SK-N-SH treated with all-trans-retinoic acid at 6 μM for 48 hours (cell line): ENCODE results near the gene THEMIS.

ENCODE experiments used
- ATAC-seq: fragments of 200-7000 bp; cut with Tn5 transposase; 3 replicates; pipeline ENCODE4 v1.9.1; 2020; ENCODE audit warnings: mild to moderate bottlenecking, moderate library complexity
- ARNTL ChIP-seq: fragments of 450-650 bp; formaldehyde crosslinking; IDR thresholded peaks from 2 replicates; pipeline ENCODE4 v1.5.0; 2020; ENCODE audit warnings: low read depth, mild to moderate bottlenecking, moderate library complexity, borderline replicate concordance
- BACH2 ChIP-seq: fragments of 250-450 bp; sonication (Bioruptor Pico); IDR thresholded peaks from 2 replicates; pipeline ENCODE4 v1.9.0; 2021; ENCODE audit warnings: mild to moderate bottlenecking, borderline replicate concordance
- CREB5 ChIP-seq: fragments of 250-450 bp; sonication (Bioruptor Pico); IDR thresholded peaks from 2 replicates; pipeline ENCODE4 v1.5.1; 2020; ENCODE audit warnings: low read depth, mild to moderate bottlenecking, moderate library complexity
- CSDC2 ChIP-seq: fragments of 250-450 bp; sonication (Bioruptor Pico); IDR thresholded peaks from 2 replicates; pipeline ENCODE4 v1.5.0; 2020; ENCODE audit warnings: mild to moderate bottlenecking, moderate library complexity
- ESRRG ChIP-seq: fragments of 250-450 bp; sonication (Bioruptor Pico); IDR thresholded peaks from 2 replicates; pipeline ENCODE4 v1.6.1; 2021; ENCODE audit warnings: mild to moderate bottlenecking
- GLIS3 ChIP-seq: fragments of 250-450 bp; sonication (Bioruptor Pico); IDR thresholded peaks from 2 replicates; pipeline ENCODE4 v1.5.0; 2020; ENCODE audit warnings: mild to moderate bottlenecking, moderate library complexity
- ISL1 ChIP-seq: fragments of 250-450 bp; sonication (Bioruptor Pico); IDR thresholded peaks from 2 replicates; pipeline ENCODE4 v2.1.2; 2022; ENCODE audit warnings: mild to moderate bottlenecking, moderate library complexity
- OSR1 ChIP-seq: fragments of 250-450 bp; sonication (Bioruptor Pico); IDR thresholded peaks from 2 replicates; pipeline ENCODE4 v1.8.0; 2022; ENCODE audit warnings: moderate library complexity, mild to moderate bottlenecking, inconsistent platforms
- PATZ1 ChIP-seq: fragments of 250-450 bp; sonication (Bioruptor Pico); IDR thresholded peaks from 2 replicates; pipeline ENCODE4 v1.8.0; 2020; ENCODE audit warnings: mild to moderate bottlenecking, moderate library complexity, borderline replicate concordance
- POU6F1 ChIP-seq: fragments of 250-450 bp; sonication (Bioruptor Pico); IDR thresholded peaks from 2 replicates; pipeline ENCODE4 v1.8.0; 2021; ENCODE audit warnings: low read depth, mild to moderate bottlenecking, moderate library complexity, borderline replicate concordance
- PPARA ChIP-seq: fragments of 250-450 bp; sonication (Bioruptor Pico); IDR thresholded peaks from 2 replicates; pipeline ENCODE4 v1.5.0; 2020; ENCODE audit warnings: mild to moderate bottlenecking, borderline replicate concordance
- RARB ChIP-seq: fragments of 250-450 bp; sonication (Bioruptor Pico); IDR thresholded peaks from 2 replicates; pipeline ENCODE4 v1.8.0; 2021; ENCODE audit warnings: mild to moderate bottlenecking, moderate library complexity
- SNAI2 ChIP-seq: fragments of 250-450 bp; sonication (Bioruptor Pico); IDR thresholded peaks from 2 replicates; pipeline ENCODE4 v1.5.0; 2020; ENCODE audit warnings: mild to moderate bottlenecking, moderate library complexity
- TCF4 ChIP-seq: fragments of 250-450 bp; sonication (Bioruptor Pico); IDR thresholded peaks from 2 replicates; pipeline ENCODE4 v1.8.0; 2021; ENCODE audit warnings: mild to moderate bottlenecking, moderate library complexity, borderline replicate concordance
- TSHZ2 ChIP-seq: fragments of 250-450 bp; sonication (Bioruptor Pico); IDR thresholded peaks from 2 replicates; pipeline ENCODE4 v1.5.0; 2020; ENCODE audit warnings: mild to moderate bottlenecking, moderate library complexity
- ZC3H10 ChIP-seq: fragments of 250-450 bp; sonication (Bioruptor Pico); IDR thresholded peaks from 2 replicates; pipeline ENCODE4 v1.5.1; 2021; ENCODE audit warnings: mild to moderate bottlenecking, moderate library complexity
- ZFP30 ChIP-seq: fragments of 450-650 bp; formaldehyde crosslinking; IDR thresholded peaks from 2 replicates; pipeline ENCODE4 v1.5.0; 2022; ENCODE audit warnings: mild to moderate bottlenecking, moderate library complexity
- ZNF565 ChIP-seq: fragments of 450-650 bp; formaldehyde crosslinking; conservative IDR thresholded peaks from 2 replicates; pipeline ENCODE4 v1.5.0; 2020; ENCODE audit warnings: low read depth, mild to moderate bottlenecking, moderate library complexity
- ZNF70 ChIP-seq: fragments of 450-650 bp; formaldehyde crosslinking; IDR thresholded peaks from 2 replicates; pipeline ENCODE4 v1.5.0; 2020; ENCODE audit warnings: mild to moderate bottlenecking, moderate library complexity
- ZNF8 ChIP-seq: fragments of 450-650 bp; formaldehyde crosslinking; IDR thresholded peaks from 2 replicates; pipeline ENCODE4 v1.5.0; 2020; ENCODE audit warnings: mild to moderate bottlenecking, moderate library complexity
- TF ChIP-seq, protein P1 (sequence below): fragments of 250-450 bp; sonication (Bioruptor Pico); IDR thresholded peaks from 2 replicates; pipeline ENCODE4 v1.5.1; 2021; ENCODE audit warnings: mild to moderate bottlenecking, moderate library complexity

Gene THEMIS

DNA sequence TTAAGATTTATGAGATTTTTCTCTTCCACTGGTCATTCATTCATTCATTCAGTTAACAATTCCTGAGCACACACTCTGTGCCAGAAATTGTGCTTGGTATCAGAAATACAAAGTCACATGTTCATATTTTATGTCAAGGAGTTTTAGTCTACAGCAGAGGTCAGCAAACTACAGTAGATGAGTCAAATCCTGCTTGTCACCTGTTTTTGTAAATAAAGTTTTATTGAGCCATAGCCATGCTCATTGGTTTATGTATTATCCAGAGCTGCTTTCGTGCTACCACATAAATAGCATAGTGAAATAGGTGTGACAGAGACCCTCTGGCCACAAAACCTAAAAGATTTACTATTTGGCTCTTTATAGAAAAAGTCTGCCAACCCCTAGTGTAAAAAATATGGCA, 46.8 kb downstream of the THEMIS start:
- ATAC-seq, result no peak

GRCh38 chr6:127851197-127851596, 49.7 kb downstream of the THEMIS start:
- ATAC-seq, result no peak
- no peak for TF ChIP-seq PATZ1 (CRISPR knock-in tag)
- TF ChIP-seq ZNF70 (CRISPR knock-in tag), result no peak
- TF ChIP-seq ESRRG (CRISPR knock-in tag), result no peak
- no peak for TF ChIP-seq RARB (CRISPR knock-in tag)
- TF ChIP-seq BACH2 (CRISPR knock-in tag), result no peak
- no peak for TF ChIP-seq ISL1 (CRISPR knock-in tag)
- no peak for TF ChIP-seq TCF4
- TF ChIP-seq SNAI2 (CRISPR knock-in tag), result no peak
- no peak for TF ChIP-seq ZFP30
- TF ChIP-seq, protein P1, sequence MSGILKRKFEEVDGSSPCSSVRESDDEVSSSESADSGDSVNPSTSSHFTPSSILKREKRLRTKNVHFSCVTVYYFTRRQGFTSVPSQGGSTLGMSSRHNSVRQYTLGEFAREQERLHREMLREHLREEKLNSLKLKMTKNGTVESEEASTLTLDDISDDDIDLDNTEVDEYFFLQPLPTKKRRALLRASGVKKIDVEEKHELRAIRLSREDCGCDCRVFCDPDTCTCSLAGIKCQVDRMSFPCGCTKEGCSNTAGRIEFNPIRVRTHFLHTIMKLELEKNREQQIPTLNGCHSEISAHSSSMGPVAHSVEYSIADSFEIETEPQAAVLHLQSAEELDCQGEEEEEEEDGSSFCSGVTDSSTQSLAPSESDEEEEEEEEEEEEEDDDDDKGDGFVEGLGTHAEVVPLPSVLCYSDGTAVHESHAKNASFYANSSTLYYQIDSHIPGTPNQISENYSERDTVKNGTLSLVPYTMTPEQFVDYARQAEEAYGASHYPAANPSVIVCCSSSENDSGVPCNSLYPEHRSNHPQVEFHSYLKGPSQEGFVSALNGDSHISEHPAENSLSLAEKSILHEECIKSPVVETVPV (CRISPR knock-in tag), result no peak
- TF ChIP-seq POU6F1, result no peak
- no peak for TF ChIP-seq ARNTL

More for the DNA sequence above, 46.8 kb downstream of the THEMIS start:
- TF ChIP-seq PPARA (no peak), BACH2 (CRISPR knock-in tag) (no peak), POU6F1 (no peak), TCF4 (no peak), ZC3H10 (no peak)

DNA sequence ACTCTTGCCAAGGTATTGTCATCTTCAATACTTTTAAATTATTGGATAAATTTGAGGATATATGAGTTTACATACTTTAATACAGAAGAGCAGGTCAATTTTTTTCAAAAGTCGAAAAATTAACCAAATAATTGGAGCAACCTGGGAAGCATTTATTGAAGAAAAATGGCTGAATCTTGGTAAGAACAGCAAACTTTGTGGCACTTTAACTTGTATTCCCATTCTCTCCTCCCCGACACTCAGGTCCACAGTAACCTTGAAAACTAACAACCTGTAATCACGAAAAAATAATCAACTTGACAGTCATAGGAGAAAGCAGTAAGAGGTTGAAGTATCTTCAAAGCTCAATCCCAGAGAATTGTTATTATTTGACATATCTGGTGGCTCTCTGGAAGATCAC, 55.6 kb downstream of the THEMIS start:
- TF ChIP-seq SNAI2 (CRISPR knock-in tag) (no peak), ZC3H10 (no peak), ZNF565 (no peak), CREB5 (CRISPR knock-in tag) (no peak), CSDC2 (CRISPR knock-in tag) (no peak), ZFP30 (no peak)
- no peak for ATAC-seq

GRCh38 chr6:127844529-127844928, 56.3 kb downstream of the THEMIS start:
- no peak for ATAC-seq
- TF ChIP-seq GLIS3 (CRISPR knock-in tag) (no peak), ZC3H10 (no peak), OSR1 (no peak), POU6F1 (no peak), BACH2 (CRISPR knock-in tag) (no peak), ZNF8 (no peak), TSHZ2 (CRISPR knock-in tag) (no peak)
